ENCODE results near the gene PRPF6. TPM values are rescaled to one million over a fixed set of nuclear protein-coding genes. Genes with fewer than 3 reads are reported as not detected.

PRPF6 gene
- total RNA-seq, 1 donor from 2014 or later = 52.6 TPM

GRCh38 chr20:63932606-63933160 lies 48.2 kb upstream of the PRPF6 start:
- peaks cover 79% of the 10 kb centered on the region for H4K20me1 ChIP-seq (ENCODE audit: insufficient read depth, low read length)
- peaks cover 10% of the 10 kb centered on the region for H3K36me3 Mint-ChIP-seq (ENCODE audit: low read depth, unreplicated experiment)
- no peak overlapping the region for H3K9ac ChIP-seq (ENCODE audit: low read length)
- peaks cover 46% of the 10 kb centered on the region for H3K79me2 ChIP-seq (ENCODE audit: insufficient read depth, low read length)
- no peaks in the 10 kb centered on the region for H3K27me3 Mint-ChIP-seq (ENCODE audit: low read depth, unreplicated experiment)
- peaks cover 15% of the 10 kb centered on the region for H3K36me3 ChIP-seq (ENCODE audit: insufficient read depth, low read length)
- FAIRE-seq (no peak), DNase-seq (ENCODE audit: low read depth) (no peak)
- no peaks in the 10 kb centered on the region for H3K27me3 ChIP-seq (ENCODE audit: insufficient read depth, low read length)
- TF ChIP-seq, protein P1, sequence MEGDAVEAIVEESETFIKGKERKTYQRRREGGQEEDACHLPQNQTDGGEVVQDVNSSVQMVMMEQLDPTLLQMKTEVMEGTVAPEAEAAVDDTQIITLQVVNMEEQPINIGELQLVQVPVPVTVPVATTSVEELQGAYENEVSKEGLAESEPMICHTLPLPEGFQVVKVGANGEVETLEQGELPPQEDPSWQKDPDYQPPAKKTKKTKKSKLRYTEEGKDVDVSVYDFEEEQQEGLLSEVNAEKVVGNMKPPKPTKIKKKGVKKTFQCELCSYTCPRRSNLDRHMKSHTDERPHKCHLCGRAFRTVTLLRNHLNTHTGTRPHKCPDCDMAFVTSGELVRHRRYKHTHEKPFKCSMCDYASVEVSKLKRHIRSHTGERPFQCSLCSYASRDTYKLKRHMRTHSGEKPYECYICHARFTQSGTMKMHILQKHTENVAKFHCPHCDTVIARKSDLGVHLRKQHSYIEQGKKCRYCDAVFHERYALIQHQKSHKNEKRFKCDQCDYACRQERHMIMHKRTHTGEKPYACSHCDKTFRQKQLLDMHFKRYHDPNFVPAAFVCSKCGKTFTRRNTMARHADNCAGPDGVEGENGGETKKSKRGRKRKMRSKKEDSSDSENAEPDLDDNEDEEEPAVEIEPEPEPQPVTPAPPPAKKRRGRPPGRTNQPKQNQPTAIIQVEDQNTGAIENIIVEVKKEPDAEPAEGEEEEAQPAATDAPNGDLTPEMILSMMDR (IDR thresholded peaks at IDR 0.05; ENCODE audit: insufficient read depth, low read depth, low read length) = no peak
- no peak for TF ChIP-seq EZH2 (IDR thresholded peaks at IDR 0.05; ENCODE audit: insufficient read depth, low read length)
- no peak overlapping the region for H3K4me3 Mint-ChIP-seq (ENCODE audit: unreplicated experiment)
- H3K4me3 ChIP-seq (ENCODE audit: insufficient read depth, low read depth, low read length) = no peak overlapping the region
- H3K27ac Mint-ChIP-seq (ENCODE audit: unreplicated experiment) = no peak overlapping the region
- H3K4me2 ChIP-seq (ENCODE audit: low read length) = no peak overlapping the region
- H3K27ac ChIP-seq (ENCODE audit: low read depth, low read length) = no peak overlapping the region
- no peaks in the 10 kb centered on the region for H3K9me3 ChIP-seq (ENCODE audit: insufficient read depth, low read depth, low read length)
- H3K4me1 Mint-ChIP-seq (ENCODE audit: low read depth, unreplicated experiment) = peaks cover under 1% of the 10 kb centered on the region
- H3K9me3 Mint-ChIP-seq (ENCODE audit: unreplicated experiment) = no peaks in the 10 kb centered on the region
- H2AFZ ChIP-seq (ENCODE audit: low read depth, low read length) = no peak overlapping the region
- no peaks in the 10 kb centered on the region for H3K4me1 ChIP-seq (ENCODE audit: insufficient read depth, low read length)

- H4K20me1 ChIP-seq (ENCODE audit: insufficient read depth, low read length) = peaks cover 77% of the 10 kb centered on the region
Measured at GRCh38 chr20:63933646-63934045, 47.3 kb upstream of the PRPF6 start.

More at GRCh38 chr20:63933646-63934045, 47.3 kb upstream of the PRPF6 start:
- Mint-ChIP-seq H3K4me1 (ENCODE audit: low read depth, unreplicated experiment) (peaks cover 3% of the 10 kb centered on the region), H3K27ac (ENCODE audit: unreplicated experiment) (no peak overlapping the region), H3K36me3 (ENCODE audit: low read depth, unreplicated experiment) (peaks cover 10% of the 10 kb centered on the region), H3K27me3 (ENCODE audit: low read depth, unreplicated experiment) (no peaks in the 10 kb centered on the region), H3K4me3 (ENCODE audit: unreplicated experiment) (no peak overlapping the region), H3K9me3 (ENCODE audit: unreplicated experiment) (no peaks in the 10 kb centered on the region)
- Histone ChIP-seq H3K79me2 (ENCODE audit: insufficient read depth, low read length) (peaks cover 37% of the 10 kb centered on the region), H3K9ac (ENCODE audit: low read length) (no peak overlapping the region), H3K4me2 (ENCODE audit: low read length) (no peak overlapping the region), H3K4me3 (ENCODE audit: insufficient read depth, low read depth, low read length) (no peak overlapping the region), H3K9me3 (ENCODE audit: insufficient read depth, low read depth, low read length) (no peaks in the 10 kb centered on the region), H3K27ac (ENCODE audit: low read depth, low read length) (no peak overlapping the region), H3K36me3 (ENCODE audit: insufficient read depth, low read length) (peaks cover 7% of the 10 kb centered on the region), H2AFZ (ENCODE audit: low read depth, low read length) (no peak overlapping the region), H3K27me3 (ENCODE audit: insufficient read depth, low read length) (no peaks in the 10 kb centered on the region), H3K4me1 (ENCODE audit: insufficient read depth, low read length) (no peaks in the 10 kb centered on the region)
- DNase-seq (ENCODE audit: low read depth) (no peak), FAIRE-seq (no peak)
- TF ChIP-seq EZH2 (IDR thresholded peaks at IDR 0.05; ENCODE audit: insufficient read depth, low read length) = no peak
- TF ChIP-seq, protein P1 (IDR thresholded peaks at IDR 0.05; ENCODE audit: insufficient read depth, low read depth, low read length) = no peak
